ENCODE data around the gene CCSER2. TPM values are rescaled to one million over a fixed set of nuclear protein-coding genes. Genes with fewer than 3 reads are reported as not detected.
"Not testable (repeated sequence)": the region's sequence is repeated elsewhere in the genome, so short reads cannot be mapped to it uniquely, and the experiment has no call there.

CCSER2 gene
- total and polyA plus RNA-seq, 12 donors = 8.3 to 63.9 (median 38.1) TPM

DNA sequence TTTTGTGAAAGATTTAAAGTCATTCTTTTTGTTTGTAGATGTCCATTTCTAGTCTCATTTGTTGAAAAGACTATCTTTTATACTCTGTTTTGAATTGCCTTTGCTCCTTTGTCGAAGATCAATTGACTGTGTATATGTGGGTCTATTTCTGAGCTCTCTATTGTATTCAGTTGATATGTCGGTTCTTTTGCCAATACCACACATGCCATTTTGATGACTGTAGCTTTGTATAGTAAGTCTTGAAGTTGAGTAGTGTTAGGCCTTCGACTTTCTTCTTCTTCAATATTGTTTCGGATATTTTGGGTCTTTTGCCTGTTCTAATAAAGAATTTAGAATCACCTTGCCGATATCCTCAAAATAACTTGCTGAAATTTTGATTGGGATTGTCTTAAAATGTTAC is 104.5 kb downstream of the CCSER2 start:
- Histone ChIP-seq H3K4me1 (replicated peaks in 1 of 2) (no peaks in the 10 kb centered on the region), H3K9me3 (replicated peaks in 1 of 3) (no peaks in the 10 kb centered on the region)
- 94 to 97% (median 95%) methylated on average over 5 of the region's 5 CpGs for WGBS, 4 donors

DNA sequence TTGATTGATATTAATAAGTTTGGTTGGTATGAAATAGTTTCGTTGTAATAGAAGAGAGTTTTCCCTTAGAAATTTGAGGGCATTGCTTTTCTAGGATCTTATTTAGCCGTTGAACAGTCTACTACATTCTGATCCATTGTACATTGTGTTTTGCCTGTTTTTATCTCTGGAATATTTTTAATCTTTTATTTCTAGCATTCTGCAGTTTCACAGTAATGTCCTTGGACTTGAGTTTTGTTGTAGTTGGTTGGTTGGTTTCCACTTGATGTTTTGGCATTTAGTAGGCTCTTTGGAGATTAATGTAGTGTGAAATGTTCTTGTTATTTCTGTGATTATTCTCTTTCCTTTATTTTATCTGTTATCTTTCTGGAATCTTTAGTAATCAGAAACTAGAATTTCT is 112.4 kb downstream of the CCSER2 start:
- Histone ChIP-seq H3K27ac (no peak overlapping the region), H3K9me3 (replicated peaks in 1 of 3) (no peaks in the 10 kb centered on the region), H3K27me3 (no peaks in the 10 kb centered on the region), H3K4me3 (no peak overlapping the region), H3K36me3 (replicated peaks in 1 of 2) (no peaks in the 10 kb centered on the region), H3K4me1 (replicated peaks in 1 of 2) (peaks cover 5 to 10% of the 10 kb centered on the region in 2 donors)
- DNase-seq = no peak
- intact Hi-C loops (cut with DNase I) = no loop called here
- 75 to 83% (median 79%) methylated on average over 2 of the region's 2 CpGs for WGBS, 4 donors
- TF ChIP-seq POLR2A (IDR thresholded peaks at IDR 0.05) = no peak
- TF ChIP-seq, protein P1, sequence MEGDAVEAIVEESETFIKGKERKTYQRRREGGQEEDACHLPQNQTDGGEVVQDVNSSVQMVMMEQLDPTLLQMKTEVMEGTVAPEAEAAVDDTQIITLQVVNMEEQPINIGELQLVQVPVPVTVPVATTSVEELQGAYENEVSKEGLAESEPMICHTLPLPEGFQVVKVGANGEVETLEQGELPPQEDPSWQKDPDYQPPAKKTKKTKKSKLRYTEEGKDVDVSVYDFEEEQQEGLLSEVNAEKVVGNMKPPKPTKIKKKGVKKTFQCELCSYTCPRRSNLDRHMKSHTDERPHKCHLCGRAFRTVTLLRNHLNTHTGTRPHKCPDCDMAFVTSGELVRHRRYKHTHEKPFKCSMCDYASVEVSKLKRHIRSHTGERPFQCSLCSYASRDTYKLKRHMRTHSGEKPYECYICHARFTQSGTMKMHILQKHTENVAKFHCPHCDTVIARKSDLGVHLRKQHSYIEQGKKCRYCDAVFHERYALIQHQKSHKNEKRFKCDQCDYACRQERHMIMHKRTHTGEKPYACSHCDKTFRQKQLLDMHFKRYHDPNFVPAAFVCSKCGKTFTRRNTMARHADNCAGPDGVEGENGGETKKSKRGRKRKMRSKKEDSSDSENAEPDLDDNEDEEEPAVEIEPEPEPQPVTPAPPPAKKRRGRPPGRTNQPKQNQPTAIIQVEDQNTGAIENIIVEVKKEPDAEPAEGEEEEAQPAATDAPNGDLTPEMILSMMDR (IDR thresholded peaks at IDR 0.05) = no peak

More for the DNA sequence above, 104.5 kb downstream of the CCSER2 start:
- Histone ChIP-seq H3K36me3 (replicated peaks in 1 of 2) (no peaks in the 10 kb centered on the region), H3K27ac (no peak overlapping the region), H3K27me3 (no peaks in the 10 kb centered on the region), H3K4me3 (no peak overlapping the region)
- intact Hi-C loops (cut with DNase I) = no loop called here
- TF ChIP-seq, protein P1 (IDR thresholded peaks at IDR 0.05) = no peak
- no peak for TF ChIP-seq POLR2A (IDR thresholded peaks at IDR 0.05)
- DNase-seq = no peak

DNA sequence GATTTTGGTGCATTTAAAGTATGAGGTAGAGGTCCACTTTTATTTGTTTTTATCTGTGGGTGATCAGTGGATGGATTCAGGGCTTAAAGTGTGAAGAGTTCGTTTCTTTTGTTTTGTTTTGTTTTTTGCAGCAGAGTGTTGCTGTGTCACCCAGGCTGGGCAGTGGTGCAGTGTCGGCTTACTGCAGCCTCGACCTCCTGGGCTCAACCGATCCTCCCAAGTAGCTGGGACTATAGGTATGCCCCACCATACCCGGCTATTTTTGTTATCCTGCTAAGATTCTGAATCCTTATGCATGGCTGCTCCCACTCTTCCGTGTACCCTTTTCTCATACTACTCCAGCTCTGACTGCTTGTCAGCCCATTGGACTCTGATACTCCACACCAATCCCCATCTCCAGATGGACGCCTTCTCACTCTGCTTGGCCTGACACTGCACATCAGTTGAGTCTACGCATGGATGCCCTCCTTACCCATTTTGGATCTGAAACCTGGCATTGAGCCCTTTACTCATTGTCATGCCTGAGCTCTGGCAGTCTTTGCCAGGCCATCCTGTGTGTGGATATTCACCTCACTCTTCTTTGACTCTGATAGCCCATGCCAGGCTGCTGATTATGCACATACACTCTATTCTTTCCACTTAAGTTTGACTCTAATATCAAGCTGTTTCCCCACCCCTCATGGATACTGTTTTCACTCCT is 119.5 kb downstream of the CCSER2 start:
- TF ChIP-seq POLR2A (IDR thresholded peaks at IDR 0.05) = no peak
- TF ChIP-seq, protein P1 (IDR thresholded peaks at IDR 0.05) = no peak
- intact Hi-C loops (cut with DNase I) = no loop called here
- no peak for DNase-seq
- WGBS, 4 donors = 93 to 96% (median 95%) methylated on average over 8 of the region's 8 CpGs
- H3K4me3 ChIP-seq = no peak overlapping the region
- H3K27ac ChIP-seq = no peak overlapping the region
- no peaks in the 10 kb centered on the region for H3K4me1 ChIP-seq (replicated peaks in 1 of 2)
- H3K36me3 ChIP-seq (replicated peaks in 1 of 2) = no peaks in the 10 kb centered on the region
- H3K9me3 ChIP-seq (replicated peaks in 1 of 3) = no peaks in the 10 kb centered on the region
- no peaks in the 10 kb centered on the region for H3K27me3 ChIP-seq

DNA sequence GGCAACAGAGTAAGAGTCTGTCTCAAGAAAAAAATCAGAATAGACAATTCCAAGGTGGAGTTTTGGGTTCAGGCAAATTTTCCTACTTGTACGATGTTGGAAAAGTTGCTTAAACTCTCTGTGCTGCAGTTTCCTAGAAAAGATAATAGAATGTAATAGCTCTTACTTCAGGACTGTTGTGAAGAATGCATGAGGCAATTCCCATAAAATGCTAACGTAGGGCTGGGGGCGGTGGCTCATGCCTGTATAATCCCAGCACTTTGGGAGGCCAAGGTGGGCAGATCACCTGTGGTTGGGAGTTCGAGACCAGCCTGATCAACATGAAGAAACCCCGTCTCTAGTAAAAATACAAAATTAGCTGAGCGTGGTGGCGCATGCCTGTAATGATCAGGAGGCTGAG is 121.0 kb downstream of the CCSER2 start:
- H3K27ac ChIP-seq; H3K9me3 ChIP-seq (replicated peaks in 1 of 3); H3K36me3 ChIP-seq (replicated peaks in 1 of 2); DNase-seq; H3K27me3 ChIP-seq; H3K4me1 ChIP-seq (replicated peaks in 1 of 2); H3K4me3 ChIP-seq; intact Hi-C loops (cut with DNase I): not testable (repeated sequence)
- 92 to 98% (median 96%) methylated on average over 7 of the region's 7 CpGs for WGBS, 4 donors

DNA sequence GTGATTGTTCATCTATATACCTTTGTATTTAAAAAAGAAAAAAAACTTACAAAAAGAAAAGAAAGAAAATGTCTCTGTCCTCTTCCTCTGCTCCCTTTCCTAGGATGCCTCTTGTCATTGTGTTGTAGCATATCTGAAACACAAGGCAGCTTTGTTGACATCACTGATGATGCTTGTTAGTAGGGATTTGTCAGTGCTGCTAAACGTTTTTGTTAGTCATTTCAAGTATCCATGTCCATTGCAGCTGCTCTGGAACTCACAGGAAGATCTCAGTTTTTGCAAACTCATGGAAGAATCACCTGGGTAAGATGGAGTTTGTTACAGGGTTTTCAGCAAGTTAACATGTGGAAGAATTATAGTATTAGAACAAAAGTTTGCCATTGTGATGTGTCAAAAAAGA is 123.6 kb downstream of the CCSER2 start:
- Histone ChIP-seq H3K4me1 (replicated peaks in 1 of 2) (no peaks in the 10 kb centered on the region), H3K9me3 (replicated peaks in 1 of 3) (no peaks in the 10 kb centered on the region), H3K4me3 (no peak overlapping the region), H3K36me3 (replicated peaks in 1 of 2) (no peaks in the 10 kb centered on the region), H3K27me3 (no peaks in the 10 kb centered on the region), H3K27ac (no peak overlapping the region)
- no peak for DNase-seq
- TF ChIP-seq POLR2A (IDR thresholded peaks at IDR 0.05) = no peak
- TF ChIP-seq, protein P1 (IDR thresholded peaks at IDR 0.05) = no peak
- 9 to 28% (median 20%) methylated on average over 1 of the region's 1 CpG for WGBS, 4 donors
- intact Hi-C loops (cut with DNase I) = no loop called here

Data from adrenal gland (tissue), 12 donors.